Fibroblast of peridontal ligament (primary cell): Measurements from ENCODE around the gene PLCG2.
"Not testable (repeated sequence)": the region's sequence is repeated elsewhere in the genome, so short reads cannot be mapped to it uniquely, and the experiment has no call there.

Source experiments
- DNase-seq: peaks from one replicate; pipeline ENCODE4 v3.0.0-alpha.2; 2010; ENCODE audit errors: extremely low read depth

Gene PLCG2

DNA sequence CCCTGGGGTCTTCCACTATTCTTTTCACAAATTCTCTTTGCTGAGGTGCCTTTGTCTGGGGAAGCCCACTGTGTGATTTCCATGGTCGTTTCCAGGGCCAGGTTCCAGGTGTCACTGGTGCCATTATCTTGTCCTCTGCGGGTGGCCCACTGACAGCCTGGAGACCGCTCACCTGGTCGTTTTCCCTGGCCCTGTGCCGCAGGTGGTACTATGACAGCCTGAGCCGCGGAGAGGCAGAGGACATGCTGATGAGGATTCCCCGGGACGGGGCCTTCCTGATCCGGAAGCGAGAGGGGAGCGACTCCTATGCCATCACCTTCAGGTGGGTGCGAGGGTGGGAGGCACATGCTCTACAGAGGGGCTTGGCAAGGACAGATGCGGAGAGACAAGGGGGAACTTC lies 133.3 kb downstream of the PLCG2 start:
- DNase-seq: no peak

DNA sequence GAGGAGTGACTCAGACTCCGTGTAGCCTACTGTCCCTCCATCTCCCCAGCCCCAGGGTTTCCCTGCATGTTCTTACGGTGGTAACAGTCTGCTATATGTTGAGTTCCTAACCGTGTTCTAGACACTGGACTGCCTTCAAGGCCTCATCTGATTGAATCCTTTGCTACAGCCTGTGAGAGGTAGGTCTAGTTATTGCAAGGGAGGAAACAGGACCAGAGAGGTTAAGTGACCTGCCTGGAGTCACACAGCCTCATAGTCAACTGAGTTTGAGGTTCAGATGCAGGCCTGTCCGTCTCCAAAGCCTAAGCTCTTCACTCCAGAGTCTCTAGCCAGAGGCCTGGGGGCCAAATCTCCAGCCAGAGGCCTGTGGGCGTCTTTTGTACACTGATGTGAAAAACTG lies 134.1 kb downstream of the PLCG2 start:
- no peak for DNase-seq

DNA sequence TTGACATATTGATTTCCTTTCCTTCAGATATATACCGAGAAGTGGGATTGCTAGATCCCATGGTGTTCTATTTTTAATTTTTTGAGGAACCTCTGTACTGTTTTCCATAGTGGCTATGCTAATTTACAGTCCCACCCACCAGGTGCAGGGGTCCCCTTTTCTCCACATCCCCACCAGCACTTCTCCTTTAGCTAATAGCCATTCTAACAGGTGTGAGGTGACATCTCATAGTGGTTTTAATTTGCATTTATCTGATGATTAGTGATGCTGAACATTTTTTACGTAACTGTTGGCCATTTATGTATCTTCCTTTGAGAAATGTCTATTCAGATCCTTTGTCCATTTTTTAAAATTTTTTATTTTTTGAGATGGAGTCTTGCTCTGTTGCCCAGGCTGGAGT lies 138.3 kb downstream of the PLCG2 start:
- no peak for DNase-seq

DNA sequence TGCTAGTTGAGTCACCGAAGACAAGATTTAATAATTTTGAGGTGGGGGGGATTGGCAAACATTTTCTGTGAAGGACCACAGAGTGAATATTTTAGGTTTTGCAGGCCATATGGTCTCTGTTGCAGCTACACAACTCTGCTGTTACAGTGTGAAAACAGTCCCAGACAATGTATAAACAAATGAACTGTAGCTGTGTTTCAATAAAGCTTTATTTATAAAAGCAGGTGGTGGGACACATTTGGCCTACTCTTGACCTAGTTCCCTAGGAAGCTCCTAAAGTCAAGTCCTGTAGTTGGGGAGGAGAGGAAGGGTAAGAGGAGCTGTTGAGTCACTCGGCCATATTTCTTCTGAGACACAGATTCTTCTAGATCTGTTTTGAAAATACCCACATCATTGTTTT lies 139.8 kb downstream of the PLCG2 start:
- no peak for DNase-seq

DNA sequence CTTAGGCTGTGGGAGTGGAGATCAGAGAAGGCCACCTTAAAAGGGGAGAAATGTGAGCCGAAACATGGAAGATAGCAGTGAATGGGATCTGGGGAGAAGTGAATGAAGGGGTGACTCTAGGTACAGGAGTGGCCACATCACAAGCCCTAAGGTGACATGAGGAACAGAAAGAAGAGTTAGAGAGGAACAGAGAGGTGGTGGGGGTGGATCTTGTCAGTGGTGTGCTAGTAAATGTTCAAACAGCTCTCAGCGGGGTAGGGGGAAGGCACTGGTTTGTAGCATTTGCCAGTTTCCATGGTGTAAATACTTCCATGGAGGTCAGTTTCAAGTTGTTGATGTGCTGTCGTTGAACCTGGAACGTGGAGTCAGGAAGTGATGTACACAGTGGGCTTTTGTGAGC lies 141.4 kb downstream of the PLCG2 start:
- DNase-seq: no peak

DNA sequence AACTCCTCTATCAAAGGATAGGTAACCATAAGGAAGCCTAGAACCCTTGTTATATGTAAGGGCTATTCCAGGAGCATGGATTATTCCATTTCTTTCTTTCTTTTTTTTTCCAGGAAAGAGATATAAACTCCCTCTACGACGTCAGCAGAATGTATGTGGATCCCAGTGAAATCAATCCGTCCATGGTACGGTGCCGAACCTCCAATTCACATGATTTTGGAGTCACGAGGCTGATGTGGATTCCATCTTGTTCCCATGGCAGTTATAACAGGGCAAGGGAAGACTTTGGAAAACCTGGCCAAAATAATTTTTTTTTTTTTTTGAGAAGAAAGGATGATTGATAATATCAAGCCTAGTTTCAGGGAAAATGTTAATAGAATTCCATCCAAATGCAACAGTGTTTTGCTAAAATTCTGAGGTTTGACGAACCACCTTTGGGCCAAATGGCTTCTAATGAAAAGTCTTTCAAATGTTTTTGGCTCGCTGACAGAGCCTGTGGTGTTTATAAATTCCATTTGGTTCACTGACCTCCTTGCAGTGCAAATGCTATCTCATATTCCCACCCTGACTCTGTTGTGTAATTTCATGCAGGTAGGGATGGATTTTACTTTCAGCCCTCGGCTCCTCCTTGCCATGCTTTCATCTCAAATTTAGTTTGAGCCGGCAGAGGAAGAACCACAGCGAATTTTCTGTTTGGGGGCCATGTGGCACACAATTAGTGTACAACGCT lies 142.2 kb downstream of the PLCG2 start:
- no peak for DNase-seq

DNA sequence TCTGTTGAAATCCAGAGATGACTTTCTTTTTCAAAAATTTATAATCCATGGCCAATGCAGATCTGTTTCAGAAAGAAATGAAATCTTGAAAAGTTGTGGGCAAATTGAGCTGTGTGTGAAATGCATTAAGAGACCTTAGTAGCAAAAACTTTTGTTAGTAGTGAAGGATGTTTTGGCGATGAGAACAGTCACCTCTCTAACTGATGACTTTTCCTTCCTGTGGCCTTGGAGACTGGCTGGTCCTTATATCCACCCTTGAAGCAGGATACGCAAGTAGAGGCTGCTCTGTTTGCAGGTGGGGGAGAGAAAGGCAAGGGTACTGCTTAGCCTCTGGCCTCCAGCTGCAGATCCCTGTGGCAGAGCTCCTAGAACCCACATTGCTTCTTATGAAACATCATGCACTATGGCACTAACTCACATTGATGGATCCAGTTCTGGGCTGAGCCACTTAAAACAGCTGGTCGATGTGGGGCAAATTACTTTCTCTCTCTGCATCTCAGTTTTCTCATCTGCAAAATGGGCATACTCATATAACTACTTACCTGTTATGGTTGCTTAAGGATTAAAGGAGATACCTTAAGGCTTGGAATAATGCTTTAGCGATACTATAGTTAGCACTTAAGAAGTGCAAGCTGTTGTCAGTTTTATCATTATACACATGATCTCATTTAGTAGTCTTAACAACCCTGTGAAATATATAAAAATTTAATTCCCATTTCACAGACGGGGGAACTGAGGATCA lies 142.9 kb downstream of the PLCG2 start:
- DNase-seq: no peak

DNA sequence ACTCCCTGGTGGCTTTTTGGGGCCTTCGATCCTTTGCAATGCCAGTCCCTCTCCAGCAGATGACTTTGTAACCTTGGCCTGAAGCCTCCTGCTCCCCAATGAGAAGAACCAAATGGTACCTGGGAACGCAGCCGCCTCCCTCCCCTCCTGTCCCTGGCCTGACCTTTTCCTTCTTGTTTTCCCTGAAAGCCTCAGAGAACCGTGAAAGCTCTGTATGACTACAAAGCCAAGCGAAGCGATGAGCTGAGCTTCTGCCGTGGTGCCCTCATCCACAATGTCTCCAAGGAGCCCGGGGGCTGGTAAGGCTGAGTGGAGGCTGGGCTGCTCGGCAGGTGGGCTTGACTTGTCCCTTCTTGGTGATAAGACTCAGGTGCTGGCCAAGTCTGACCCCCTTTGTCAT lies 144.2 kb downstream of the PLCG2 start:
- no peak for DNase-seq

DNA sequence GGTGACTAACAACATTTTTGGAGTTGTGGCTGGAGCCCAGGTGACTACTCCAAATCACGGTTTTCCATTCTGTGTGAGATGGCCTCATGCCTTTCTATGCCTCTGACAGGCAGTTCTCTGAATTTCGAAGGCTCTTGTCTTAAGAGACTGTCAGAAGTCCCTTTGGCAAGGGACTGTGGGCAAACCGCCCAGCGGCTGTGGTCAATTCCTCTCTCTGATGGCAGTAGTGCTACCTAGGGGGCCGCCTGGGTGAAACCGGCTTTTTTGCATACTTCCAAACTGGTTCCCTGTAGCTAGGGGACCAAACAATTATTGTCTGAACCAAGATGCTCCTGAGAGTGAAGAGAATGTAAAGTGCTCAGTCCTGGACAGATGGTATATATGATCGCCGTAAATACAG lies 145.9 kb downstream of the PLCG2 start:
- no peak for DNase-seq

DNA sequence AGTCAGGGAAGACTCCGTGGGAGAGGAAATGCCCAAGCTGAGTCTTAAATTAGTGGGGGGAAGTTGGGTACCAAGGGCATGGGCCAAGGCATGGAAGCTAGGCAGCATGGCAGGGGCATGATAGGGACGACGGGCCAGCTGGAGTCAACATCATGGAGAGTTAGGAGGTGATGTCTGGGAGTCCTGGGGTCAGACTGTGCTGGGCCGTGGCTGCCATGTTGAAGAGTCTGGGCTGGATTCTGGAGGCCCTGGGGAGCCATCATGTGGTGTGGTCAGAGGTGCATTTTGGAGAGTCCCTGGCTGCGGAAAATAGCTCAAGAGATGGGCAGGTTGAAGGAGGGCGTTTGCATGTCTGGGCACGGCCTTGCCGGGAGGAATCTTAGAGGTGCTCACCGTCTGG lies 146.9 kb downstream of the PLCG2 start:
- no peak for DNase-seq

DNA sequence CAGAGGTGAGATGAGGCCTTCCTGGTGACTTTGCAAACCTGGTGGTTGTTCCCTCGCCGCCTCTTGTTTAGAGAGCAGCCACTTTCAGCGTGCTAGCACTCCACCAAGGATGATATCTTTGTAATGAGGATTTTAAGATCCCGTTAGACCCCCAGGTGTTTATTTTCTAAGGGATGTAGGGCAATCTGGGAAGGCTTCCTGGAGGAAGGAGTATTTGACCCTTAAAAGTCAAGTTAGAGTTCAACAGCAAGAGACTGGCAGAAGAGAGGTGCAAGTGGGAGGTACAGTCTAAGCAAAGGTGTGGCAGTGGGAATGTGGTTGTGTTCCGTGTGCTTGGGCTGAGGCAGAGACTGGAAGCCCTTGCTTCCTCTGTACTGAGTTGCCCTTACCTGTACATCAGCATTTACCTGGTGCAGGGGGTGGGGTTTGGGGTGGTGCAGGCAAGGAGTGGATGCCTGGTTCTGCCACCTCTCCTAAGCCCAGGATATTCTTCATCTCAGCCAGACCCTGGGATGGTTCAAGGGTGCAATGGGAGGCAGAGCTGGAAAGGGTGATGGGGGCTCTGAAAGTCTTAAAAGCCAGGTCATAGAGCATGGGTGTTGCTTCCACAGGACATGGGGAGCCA lies 148.6 kb downstream of the PLCG2 start:
- DNase-seq: no peak

DNA sequence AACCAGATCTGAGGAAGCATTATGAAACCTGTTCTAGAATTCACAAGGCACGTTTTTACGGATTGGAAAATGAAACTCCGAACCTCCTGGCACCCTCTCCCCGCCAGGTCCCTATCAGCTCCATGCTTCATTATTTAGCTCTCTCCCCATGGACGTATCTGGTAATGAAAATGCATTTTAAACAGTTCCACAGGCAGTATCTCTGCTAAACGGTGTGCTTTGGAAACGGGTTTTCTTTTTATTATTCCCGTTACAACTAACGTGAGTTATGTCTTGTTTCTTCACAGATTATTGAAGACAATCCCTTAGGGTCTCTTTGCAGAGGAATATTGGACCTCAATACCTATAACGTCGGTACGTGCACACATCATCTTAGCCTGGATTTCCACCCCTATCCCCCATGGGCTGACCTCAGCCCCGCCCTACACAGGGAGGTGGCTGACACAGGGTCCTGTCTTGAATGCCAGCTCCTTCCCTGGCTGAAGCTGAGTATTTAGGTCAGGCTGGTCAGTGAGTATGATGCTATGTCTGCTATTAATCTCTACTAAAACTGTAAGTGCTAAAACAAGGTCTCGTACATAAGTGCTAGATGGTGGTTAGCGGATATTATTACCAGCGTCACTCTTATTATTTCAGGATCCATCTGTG lies 149.3 kb downstream of the PLCG2 start:
- no peak for DNase-seq

DNA sequence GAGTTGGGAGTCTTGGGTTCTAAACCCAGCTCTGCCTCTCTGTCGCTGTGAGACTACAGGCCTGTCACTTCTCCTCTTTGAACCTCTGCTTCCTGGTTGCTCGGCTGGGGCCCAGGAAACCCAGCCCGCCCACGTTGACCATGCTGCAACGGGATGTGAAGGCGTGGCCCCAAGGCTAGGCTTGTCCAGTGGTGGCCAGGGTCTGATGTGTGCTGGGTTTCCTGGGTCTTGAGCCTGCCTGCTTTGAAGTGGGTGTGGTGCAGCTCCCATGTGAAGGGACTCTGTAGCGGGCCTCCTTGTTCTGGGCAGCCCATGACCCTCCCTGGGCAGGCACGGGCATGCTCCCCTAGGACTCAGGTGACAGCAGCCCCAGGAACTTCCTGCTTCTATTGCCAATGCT lies 149.9 kb downstream of the PLCG2 start:
- DNase-seq: no peak

DNA sequence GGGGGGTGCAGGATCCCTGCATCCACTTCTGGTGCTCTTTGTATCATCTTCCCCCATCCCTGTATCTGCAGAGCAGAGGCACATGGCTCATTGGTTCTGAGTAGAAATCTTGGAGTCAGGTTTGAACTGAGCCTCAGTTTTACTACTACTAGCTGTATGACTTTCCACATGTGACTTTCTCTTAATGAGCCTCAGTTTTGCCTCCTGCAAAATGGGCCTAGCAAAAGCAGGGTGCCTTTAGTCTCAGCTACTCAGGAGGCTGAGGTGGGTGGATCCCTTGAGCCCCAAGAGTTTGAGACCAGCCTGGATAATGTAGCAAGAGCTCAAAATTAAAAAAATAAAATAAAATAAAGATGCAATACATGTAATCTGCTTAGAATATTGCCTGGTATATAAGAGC lies 150.8 kb downstream of the PLCG2 start:
- DNase-seq: no peak

DNA sequence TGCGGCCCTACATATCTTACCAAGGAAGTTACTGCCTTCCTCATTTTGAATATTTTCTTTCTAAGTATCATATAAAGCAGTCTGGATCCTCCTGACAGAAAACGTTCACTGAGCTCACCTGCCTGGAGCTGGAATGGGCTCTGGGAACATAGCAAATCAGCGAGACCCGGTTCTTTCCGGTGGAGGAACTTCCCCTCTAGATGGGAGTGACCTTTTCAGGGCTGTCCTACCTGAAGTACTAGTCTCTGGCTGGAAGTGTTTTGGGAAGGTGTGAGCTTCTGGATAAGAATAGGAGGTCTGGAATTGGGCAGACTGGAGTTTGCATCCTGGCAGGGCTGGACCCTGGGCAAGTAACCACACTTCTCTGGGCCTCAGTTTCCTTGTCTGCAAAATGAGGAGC lies 152.8 kb downstream of the PLCG2 start:
- no peak for DNase-seq

DNA sequence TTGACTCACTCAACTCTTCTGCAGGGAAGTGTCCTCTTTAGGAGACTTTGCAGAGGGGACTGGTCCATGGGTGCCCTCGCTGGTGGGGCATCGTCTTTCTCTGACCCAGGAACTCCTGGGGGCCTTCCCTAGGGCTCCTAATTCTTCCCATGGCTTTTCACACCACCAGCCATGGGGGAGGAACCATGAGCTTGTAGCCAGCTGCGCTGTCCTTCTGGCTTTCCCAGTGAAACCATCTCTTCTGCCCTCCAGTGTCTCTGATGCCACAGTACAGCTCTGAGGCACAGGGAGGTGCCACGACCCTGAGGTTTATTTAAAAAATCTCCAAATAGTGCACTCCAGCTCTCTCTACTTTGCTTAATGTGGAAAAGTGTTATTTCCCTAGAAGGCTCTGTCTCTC lies 153.6 kb downstream of the PLCG2 start:
- DNase-seq: no peak

DNA sequence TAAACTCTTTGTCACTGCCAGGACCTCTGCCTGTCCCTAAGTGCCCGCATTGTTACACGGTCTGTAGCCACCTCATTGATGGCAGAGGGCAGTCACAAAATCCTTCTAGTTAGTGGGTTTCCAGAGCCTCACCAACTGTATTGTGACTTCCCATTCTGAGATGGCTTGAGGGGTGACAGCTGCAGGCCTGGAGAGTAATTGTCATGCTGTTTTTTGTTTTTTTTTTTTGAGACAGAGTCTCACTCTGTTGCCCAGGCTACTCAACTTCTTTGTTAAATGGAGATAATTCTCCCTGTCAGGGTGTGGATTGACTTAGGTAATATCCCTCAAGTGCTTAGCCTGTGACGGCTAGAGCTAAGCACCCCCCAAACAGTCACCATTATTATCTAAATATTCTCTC lies 154.3 kb downstream of the PLCG2 start:
- no peak for DNase-seq

DNA sequence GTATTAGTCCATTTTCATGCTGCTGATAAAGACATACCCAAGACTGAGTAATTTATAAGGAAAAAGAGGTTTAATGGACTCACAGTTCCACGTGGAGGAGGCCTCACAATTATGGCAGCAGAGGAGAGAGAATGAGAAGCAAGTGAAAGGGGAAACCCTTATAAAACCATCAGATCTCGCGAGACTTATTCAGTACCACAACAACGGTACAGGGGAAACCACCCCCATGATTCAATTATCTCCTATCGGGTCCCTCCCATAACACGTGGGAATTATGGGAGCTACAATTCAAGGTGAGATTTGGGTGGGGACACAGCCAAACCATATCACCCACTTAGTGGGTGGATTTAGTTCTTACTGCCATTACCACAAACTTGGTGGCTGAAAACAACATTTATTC lies 155.6 kb downstream of the PLCG2 start:
- not testable (repeated sequence) for DNase-seq

DNA sequence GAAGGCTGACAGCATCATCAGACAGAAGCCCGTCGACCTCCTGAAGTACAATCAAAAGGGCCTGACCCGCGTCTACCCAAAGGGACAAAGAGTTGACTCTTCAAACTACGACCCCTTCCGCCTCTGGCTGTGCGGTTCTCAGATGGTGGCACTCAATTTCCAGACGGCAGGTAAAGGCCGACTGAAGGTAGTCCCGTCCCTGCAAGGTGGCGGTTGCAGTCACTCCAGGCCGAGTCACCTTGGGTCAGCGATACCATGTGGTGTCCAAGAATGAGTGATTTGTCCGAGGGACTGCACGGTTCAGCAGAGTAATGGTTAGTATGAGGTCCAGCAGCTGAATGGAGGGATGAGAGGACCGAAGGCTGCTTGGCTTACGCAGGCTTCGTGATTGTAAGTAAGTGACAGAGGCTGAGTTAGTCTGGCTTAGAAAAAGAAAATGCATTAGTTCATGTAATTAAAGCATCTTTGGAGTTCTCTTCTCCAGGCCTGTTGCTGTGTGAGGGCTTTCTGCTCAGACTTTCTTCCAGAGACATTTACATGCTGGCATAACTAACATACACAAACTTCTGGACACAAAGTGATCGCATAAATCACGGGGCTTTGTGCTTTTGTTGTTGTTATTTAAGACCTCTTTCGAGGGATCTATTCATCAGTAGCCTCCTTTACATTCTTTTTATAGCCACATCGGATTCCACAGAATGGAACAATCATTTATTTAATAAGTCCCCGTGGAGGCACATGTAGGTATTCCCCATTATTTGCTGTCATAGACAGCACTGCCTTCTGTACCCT lies 157.3 kb downstream of the PLCG2 start:
- DNase-seq: no peak

DNA sequence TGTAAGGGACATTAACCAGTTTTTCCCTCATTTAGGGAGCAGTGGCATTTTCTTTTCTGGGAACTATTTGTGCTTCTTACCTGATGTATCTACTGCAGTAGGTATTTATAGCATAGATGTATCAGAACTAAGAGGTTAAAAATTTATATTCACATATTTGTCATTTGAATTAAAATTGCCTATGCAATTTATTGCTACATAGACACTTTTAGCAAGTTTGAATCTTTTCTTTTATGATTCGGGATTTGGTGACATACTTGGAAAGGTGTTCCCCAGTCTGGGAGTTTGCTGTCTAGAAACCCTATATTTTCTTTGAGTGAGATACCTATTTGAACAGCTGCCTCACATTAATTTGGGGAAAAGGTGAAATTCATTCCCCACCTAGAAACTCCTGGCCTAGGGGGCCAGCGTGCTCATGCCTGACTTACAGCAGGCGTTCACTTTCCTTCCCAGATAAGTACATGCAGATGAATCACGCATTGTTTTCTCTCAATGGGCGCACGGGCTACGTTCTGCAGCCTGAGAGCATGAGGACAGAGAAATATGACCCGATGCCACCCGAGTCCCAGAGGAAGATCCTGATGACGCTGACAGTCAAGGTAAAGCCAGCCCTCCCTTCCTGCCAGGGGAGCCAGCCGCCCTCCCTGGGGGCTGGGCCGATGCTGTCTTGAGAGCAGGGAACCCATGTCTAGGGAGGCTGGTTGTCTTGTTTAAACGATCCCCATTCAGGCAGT lies 158.4 kb downstream of the PLCG2 start:
- DNase-seq: peak; percentile 5
